OCI-LY7 (cell line): ENCODE measurements around the gene ANKRD33B.

Experiments
- EZH2phosphoT487 ChIP-seq: fragments of 200-600 bp; sonication (generic); IDR thresholded peaks from 2 replicates; pipeline ENCODE4 v1.6.1; 2018; ENCODE audit warnings: low read depth, borderline replicate concordance, mild to moderate bottlenecking, mixed run types, antibody characterized with exemption, low read length, moderate library complexity, mixed read lengths
- TF ChIP-seq, protein P1 (sequence below): fragments of 200-600 bp; sonication (generic); conservative IDR thresholded peaks from 2 replicates; pipeline ENCODE4 v1.5.1; 2014; ENCODE audit warnings: mild to moderate bottlenecking, antibody characterized with exemption, low read length, moderate library complexity, mixed read lengths

DNA sequence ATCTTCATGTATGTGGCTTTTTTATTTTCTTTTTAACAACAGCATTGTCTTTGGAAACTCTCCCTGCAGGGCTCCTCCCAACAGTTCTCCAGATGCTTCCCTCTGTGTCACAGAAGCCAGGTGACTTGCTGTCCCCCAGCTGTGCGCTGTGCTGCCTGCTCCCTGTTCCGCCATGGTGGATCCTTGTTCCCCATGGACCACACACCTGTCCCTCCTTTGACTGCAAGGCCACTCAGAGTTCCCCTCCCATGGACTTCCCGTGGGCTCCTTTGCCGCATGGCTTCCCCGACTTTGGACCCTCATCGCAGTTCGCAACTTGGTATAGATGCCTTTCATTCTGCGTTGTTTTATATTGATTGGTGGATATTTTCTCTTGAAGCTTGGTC is 18.6 kb downstream of the ANKRD33B start:
- TF ChIP-seq, protein P1, sequence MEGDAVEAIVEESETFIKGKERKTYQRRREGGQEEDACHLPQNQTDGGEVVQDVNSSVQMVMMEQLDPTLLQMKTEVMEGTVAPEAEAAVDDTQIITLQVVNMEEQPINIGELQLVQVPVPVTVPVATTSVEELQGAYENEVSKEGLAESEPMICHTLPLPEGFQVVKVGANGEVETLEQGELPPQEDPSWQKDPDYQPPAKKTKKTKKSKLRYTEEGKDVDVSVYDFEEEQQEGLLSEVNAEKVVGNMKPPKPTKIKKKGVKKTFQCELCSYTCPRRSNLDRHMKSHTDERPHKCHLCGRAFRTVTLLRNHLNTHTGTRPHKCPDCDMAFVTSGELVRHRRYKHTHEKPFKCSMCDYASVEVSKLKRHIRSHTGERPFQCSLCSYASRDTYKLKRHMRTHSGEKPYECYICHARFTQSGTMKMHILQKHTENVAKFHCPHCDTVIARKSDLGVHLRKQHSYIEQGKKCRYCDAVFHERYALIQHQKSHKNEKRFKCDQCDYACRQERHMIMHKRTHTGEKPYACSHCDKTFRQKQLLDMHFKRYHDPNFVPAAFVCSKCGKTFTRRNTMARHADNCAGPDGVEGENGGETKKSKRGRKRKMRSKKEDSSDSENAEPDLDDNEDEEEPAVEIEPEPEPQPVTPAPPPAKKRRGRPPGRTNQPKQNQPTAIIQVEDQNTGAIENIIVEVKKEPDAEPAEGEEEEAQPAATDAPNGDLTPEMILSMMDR, result no peak
- no peak for TF ChIP-seq EZH2phosphoT487
